ENCODE data around the gene RNF222. TPM values are rescaled to one million over a fixed set of nuclear protein-coding genes. Genes with fewer than 3 reads are reported as not detected.
"Not testable (repeated sequence)": the region's sequence is repeated elsewhere in the genome, so short reads cannot be mapped to it uniquely, and the experiment has no call there.

RNF222 gene
- total and polyA plus RNA-seq, 10 of the 15 experiments (the other 5 are each of a cell fraction or from before 2014, with no cell fraction given), result not detected

- TF ChIP-seq, protein P1, sequence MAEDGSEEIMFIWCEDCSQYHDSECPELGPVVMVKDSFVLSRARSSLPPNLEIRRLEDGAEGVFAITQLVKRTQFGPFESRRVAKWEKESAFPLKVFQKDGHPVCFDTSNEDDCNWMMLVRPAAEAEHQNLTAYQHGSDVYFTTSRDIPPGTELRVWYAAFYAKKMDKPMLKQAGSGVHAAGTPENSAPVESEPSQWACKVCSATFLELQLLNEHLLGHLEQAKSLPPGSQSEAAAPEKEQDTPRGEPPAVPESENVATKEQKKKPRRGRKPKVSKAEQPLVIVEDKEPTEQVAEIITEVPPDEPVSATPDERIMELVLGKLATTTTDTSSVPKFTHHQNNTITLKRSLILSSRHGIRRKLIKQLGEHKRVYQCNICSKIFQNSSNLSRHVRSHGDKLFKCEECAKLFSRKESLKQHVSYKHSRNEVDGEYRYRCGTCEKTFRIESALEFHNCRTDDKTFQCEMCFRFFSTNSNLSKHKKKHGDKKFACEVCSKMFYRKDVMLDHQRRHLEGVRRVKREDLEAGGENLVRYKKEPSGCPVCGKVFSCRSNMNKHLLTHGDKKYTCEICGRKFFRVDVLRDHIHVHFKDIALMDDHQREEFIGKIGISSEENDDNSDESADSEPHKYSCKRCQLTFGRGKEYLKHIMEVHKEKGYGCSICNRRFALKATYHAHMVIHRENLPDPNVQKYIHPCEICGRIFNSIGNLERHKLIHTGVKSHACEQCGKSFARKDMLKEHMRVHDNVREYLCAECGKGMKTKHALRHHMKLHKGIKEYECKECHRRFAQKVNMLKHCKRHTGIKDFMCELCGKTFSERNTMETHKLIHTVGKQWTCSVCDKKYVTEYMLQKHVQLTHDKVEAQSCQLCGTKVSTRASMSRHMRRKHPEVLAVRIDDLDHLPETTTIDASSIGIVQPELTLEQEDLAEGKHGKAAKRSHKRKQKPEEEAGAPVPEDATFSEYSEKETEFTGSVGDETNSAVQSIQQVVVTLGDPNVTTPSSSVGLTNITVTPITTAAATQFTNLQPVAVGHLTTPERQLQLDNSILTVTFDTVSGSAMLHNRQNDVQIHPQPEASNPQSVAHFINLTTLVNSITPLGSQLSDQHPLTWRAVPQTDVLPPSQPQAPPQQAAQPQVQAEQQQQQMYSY (CRISPR knock-in tag; IDR thresholded peaks at IDR 0.05), result no peak
Observed at GRCh38 chr17:8380049-8380448, 17.6 kb downstream of the RNF222 start (continued).

GRCh38 chr17:8378117-8378516 is 19.5 kb downstream of the RNF222 start:
- peaks cover 48% of the 10 kb centered on the region for H3K79me2 ChIP-seq (ENCODE audit: control insufficient read depth, insufficient read depth, low read length)
- H3K27ac ChIP-seq (ENCODE audit: control insufficient read depth, insufficient read depth); ATAC-seq; H2AFZ ChIP-seq (ENCODE audit: control insufficient read depth, low read depth, low read length); BruUV-seq (replicated peaks); RAD21 ChIA-PET (ENCODE audit: unreplicated experiment); H4K20me1 ChIP-seq (ENCODE audit: control insufficient read depth, insufficient read depth); FAIRE-seq; intact Hi-C loops (cut with micrococcal nuclease; ENCODE audit: unreplicated experiment); H3K9ac ChIP-seq (ENCODE audit: control insufficient read depth, insufficient read depth, low read length); DNase-seq (ENCODE audit: low read depth, low spot score); H3K4me1 ChIP-seq (ENCODE audit: control insufficient read depth, insufficient read depth, low read length); H3K9me3 ChIP-seq (replicated peaks; ENCODE audit: control insufficient read depth, insufficient read depth, low read length); in situ Hi-C loops (cut with MboI); H3K27me3 ChIP-seq (replicated peaks in 1 of 2; ENCODE audit: control insufficient read depth in 2 of 2, insufficient read depth in 2 of 2, low read length in 1 of 2): not testable (repeated sequence)
- WGBS (ENCODE audit: insufficient coverage, insufficient replicate concordance, low lambda C conversion rate, missing lambda C conversion rate), result 88% methylated on average over 8 of the region's 8 CpGs
- SMC1A ChIA-PET (ENCODE audit: uncharacterized antibody, unreplicated experiment), result interaction anchor here (0.7 to 1.9 kb wide), 2 partner anchors 59 to 494 kb away, joined by 3 to 4 read pairs; no protein-coding TSS in a partner anchor
- POLR2A ChIA-PET, result interaction anchor here (1.0 kb wide), 1 partner anchor 130 kb away, joined by 6 read pairs; the partner anchor contains the start of gene CTC1
- peaks cover 10 to 36% of the 10 kb centered on the region in 2 experiments for H3K36me3 ChIP-seq (ENCODE audit: control insufficient read depth in 2 of 2, insufficient read depth in 2 of 2, low read length in 1 of 2)
- CTCF ChIA-PET, result interaction anchor here (0.9 to 1.5 kb wide), 2 partner anchors 82 to 407 kb away, joined by 3 to 8 read pairs; partner anchors contain the start of gene SLC25A35
- peak overlapping the region; percentile 22; the same call in 1 of the 2 replicates for H3K4me3 ChIP-seq
- H3K4me2 ChIP-seq (ENCODE audit: control insufficient read depth, insufficient read depth), result peak overlapping the region; percentile 13; the same call in 1 of the 2 replicates
